NB4 (cell line): ENCODE measurements around the gene CRAT.

Experiments used
- CTCF ChIP-seq: IDR thresholded peaks from one replicate; pipeline ENCODE4 v1.5.1; 2012; ENCODE audit warnings: low read depth, low read length
- MYC ChIP-seq: IDR thresholded peaks from 2 replicates; pipeline ENCODE4 v1.6.1; 2011; ENCODE audit warnings: low read depth, low read length
- POLR2A ChIP-seq: IDR thresholded peaks from 2 replicates; pipeline ENCODE4 v1.6.1; 2011; ENCODE audit warnings: mild to moderate bottlenecking; ENCODE audit not compliant: insufficient read length; ENCODE audit errors: extremely low read depth

- TF ChIP-seq POLR2A (no peak), CTCF (no peak), MYC (no peak)
These were observed 35.9 kb upstream of the CRAT start for GRCh38 chr9:129146441-129146941.
